HG03521 (cell line): ENCODE results near the gene SHISA5.
"Not testable (repeated sequence)": the region's sequence is repeated elsewhere in the genome, so short reads cannot be mapped to it uniquely, and the experiment has no call there.

Experiments used
- ATAC-seq: cut with Tn5 transposase; IDR thresholded peaks from one replicate; pipeline ENCODE4 v1.9.1; 2021; ENCODE audit warnings: mild to moderate bottlenecking, moderate library complexity; ENCODE audit not compliant: unreplicated experiment

SHISA5 gene

GRCh38 chr3:48504051-48504946, at the start of gene SHISA5:
SHISA5 (minus strand) TSS chr3:48504174; CDS start chr3:48504094, 80 bp downstream.
- ATAC-seq = no peak

GRCh38 chr3:48553361-48553760, 49.4 kb upstream of the SHISA5 start:
- ATAC-seq = no peak

GRCh38 chr3:48552111-48552951, 48.4 kb upstream of the SHISA5 start:
- ATAC-seq = no peak

- ATAC-seq = not testable (repeated sequence)
Measured at GRCh38 chr3:48551651-48552050, 47.7 kb upstream of the SHISA5 start.

- no peak for ATAC-seq
Measured at GRCh38 chr3:48548729-48549705, 45.0 kb upstream of the SHISA5 start.

GRCh38 chr3:48548126-48548525, 44.2 kb upstream of the SHISA5 start:
- ATAC-seq = no peak

GRCh38 chr3:48546203-48546829, 42.3 kb upstream of the SHISA5 start:
- ATAC-seq = no peak

- no peak for ATAC-seq
Measured at GRCh38 chr3:48544141-48544540, 40.2 kb upstream of the SHISA5 start.

- no peak for ATAC-seq
Measured at GRCh38 chr3:48543271-48543866, 39.4 kb upstream of the SHISA5 start.

- no peak for ATAC-seq
Measured at GRCh38 chr3:48538451-48538850, 34.5 kb upstream of the SHISA5 start.

- ATAC-seq = no peak
Measured at GRCh38 chr3:48536785-48537184, 32.8 kb upstream of the SHISA5 start.

GRCh38 chr3:48536116-48536515, 32.1 kb upstream of the SHISA5 start:
- no peak for ATAC-seq

- ATAC-seq = no peak
Measured at GRCh38 chr3:48535578-48535977, 31.6 kb upstream of the SHISA5 start.

GRCh38 chr3:48532977-48533337, 29.0 kb upstream of the SHISA5 start:
- ATAC-seq = no peak

- no peak for ATAC-seq
Measured at GRCh38 chr3:48532271-48532976, 28.4 kb upstream of the SHISA5 start.

GRCh38 chr3:48530701-48531100, 26.7 kb upstream of the SHISA5 start:
- not testable (repeated sequence) for ATAC-seq

GRCh38 chr3:48528754-48529153, 24.8 kb upstream of the SHISA5 start:
- ATAC-seq = no peak

- ATAC-seq = no peak
Measured at GRCh38 chr3:48528048-48528447, 24.1 kb upstream of the SHISA5 start.

GRCh38 chr3:48524970-48525369, 21.0 kb upstream of the SHISA5 start:
- no peak for ATAC-seq
